Activated T-cell treated with anti-CD3 and anti-CD28 coated beads, Interleukin-2, amount 50 U/mL, for 4 hours (primary cell): ENCODE results near the gene VTI1B. TPM values are rescaled to one million over a fixed set of nuclear protein-coding genes. Genes with fewer than 3 reads are reported as not detected.
"Not testable (repeated sequence)": the region's sequence is repeated elsewhere in the genome, so short reads cannot be mapped to it uniquely, and the experiment has no call there.

ENCODE experiments used
- ATAC-seq, 2 donors: fragments of 200-7000 bp; cut with Tn5 transposase; one replicate each; pipeline ENCODE4 v1.10.0; 2021
- DNase-seq: peaks from one replicate; pipeline ENCODE4 v3.0.0-alpha.2; 2020
- H3K27me3 Mint-ChIP-seq: one replicate; pipeline ENCODE4 v1.8.0; 2021; ENCODE audit warnings: low read depth, mixed read lengths
- H3K36me3 Mint-ChIP-seq: one replicate; pipeline ENCODE4 v1.8.0; 2022; ENCODE audit warnings: mixed read lengths; ENCODE audit not compliant: insufficient read depth
- H3K4me1 Mint-ChIP-seq: one replicate; pipeline ENCODE4 v1.8.0; 2021; ENCODE audit warnings: low read depth, mixed read lengths
- H3K4me3 Mint-ChIP-seq: one replicate; pipeline ENCODE4 v1.8.0; 2021; ENCODE audit warnings: mild to moderate bottlenecking, moderate library complexity, mixed read lengths
- H3K9me3 Mint-ChIP-seq: one replicate; pipeline ENCODE4 v1.8.0; 2021; ENCODE audit warnings: mixed read lengths
- total RNA-seq, 3 donors: library from RNA; stranded (reverse); gene quantifications; one replicate each; pipeline ENCODE4 v1.2.1, GENCODE V29; 2021

The VTI1B gene
- total RNA-seq, 3 donors from 2014 or later, result 79.2 to 86.8 (median 80.1) TPM

DNA sequence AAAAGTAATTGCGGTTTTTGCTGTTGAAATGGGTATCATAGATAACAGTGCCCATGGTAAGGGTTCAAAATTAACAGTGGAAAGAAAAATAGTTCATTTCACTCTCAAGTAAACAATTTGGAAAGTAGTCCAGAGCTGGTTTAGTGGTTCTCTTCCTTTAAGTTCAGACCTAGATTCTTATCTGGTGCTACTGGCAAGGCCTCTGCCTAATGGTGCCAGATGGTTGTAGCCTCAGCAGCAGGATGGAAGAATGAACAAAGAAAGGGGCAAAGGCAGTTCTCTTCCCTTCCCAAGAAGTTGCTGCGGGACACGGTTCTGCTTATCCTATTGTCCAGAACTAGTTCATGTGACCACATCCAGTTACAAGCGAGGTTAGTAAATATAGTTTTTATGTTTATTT lies 44.2 kb downstream of the VTI1B start:
- H3K27me3 Mint-ChIP-seq, result no peaks in the 10 kb centered on the region
- no peaks in the 10 kb centered on the region for H3K4me1 Mint-ChIP-seq
- DNase-seq (no peak), ATAC-seq (no peak)
- peaks cover 5% of the 10 kb centered on the region for H3K36me3 Mint-ChIP-seq
- H3K9me3 Mint-ChIP-seq, result no peaks in the 10 kb centered on the region
- H3K4me3 Mint-ChIP-seq, result no peak overlapping the region

DNA sequence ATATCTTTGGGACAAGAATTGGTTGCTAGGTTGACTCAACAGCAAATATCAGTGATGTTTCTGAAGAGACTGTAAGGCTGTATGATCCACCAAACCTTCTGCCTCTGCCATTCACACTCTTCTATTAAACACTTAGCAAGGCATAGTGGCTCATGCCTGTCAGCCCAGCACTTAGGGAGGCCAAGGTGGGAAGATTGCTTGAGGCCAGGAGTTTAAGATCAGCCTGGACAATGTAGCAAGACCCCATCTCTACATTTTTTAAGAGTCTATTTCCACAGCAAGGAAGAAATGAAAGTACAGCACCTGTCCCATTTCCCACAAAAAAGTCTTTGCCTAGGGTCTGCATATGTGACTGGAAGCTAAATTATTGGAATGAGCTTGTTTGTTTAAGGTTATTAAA lies 46.9 kb downstream of the VTI1B start:
- Mint-ChIP-seq H3K9me3 (no peaks in the 10 kb centered on the region), H3K36me3 (peaks cover 6% of the 10 kb centered on the region), H3K4me1 (peaks cover 7% of the 10 kb centered on the region), H3K4me3 (no peak overlapping the region), H3K27me3 (no peaks in the 10 kb centered on the region)
- DNase-seq (no peak), ATAC-seq (no peak)

DNA sequence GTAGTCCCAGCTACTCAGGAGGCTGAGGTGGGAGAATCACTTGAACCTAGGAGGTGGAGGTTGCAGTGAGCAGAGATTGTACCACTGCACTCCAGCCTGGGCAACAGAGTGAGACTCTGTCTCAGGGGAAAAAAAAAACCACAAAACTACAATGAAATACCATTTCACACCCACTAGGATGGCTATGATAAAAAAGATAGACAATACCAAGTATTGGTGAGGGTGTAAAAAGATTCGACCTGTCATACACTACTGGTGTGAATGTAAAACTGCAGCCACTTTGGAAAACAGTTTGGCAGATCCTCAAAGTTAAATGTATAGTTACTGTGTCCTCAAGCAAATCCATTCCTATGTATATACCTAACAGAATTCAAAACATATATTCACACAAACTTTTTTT lies 48.3 kb downstream of the VTI1B start:
- H3K9me3 Mint-ChIP-seq, ATAC-seq, H3K27me3 Mint-ChIP-seq, DNase-seq, H3K4me3 Mint-ChIP-seq, H3K36me3 Mint-ChIP-seq: not testable (repeated sequence)
- peaks cover 12% of the 10 kb centered on the region for H3K4me1 Mint-ChIP-seq

DNA sequence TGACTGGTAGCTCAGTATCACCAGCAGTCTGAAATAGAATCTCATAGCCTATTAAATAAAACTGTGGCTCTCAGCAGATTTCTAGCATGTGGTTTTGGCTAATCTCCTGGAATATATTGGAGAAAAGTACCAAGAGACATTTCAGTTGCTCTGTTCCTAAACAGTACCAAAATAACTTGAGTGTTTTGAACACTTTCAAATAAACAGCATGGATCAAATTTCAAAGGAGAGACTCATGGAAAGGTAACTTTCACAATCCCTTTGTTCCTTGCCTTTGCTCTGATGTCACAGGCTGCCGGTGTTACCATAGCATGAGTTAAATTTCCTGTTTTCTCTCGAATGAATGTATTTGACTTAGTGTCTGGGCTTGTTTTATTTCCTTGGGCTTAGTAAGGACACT lies 51.3 kb downstream of the VTI1B start:
- ATAC-seq, result no peak
- Mint-ChIP-seq H3K4me1 (peaks cover 27% of the 10 kb centered on the region), H3K27me3 (peaks cover 6% of the 10 kb centered on the region), H3K4me3 (no peak overlapping the region), H3K36me3 (peaks cover 1% of the 10 kb centered on the region), H3K9me3 (no peaks in the 10 kb centered on the region)
- DNase-seq, result no peak

DNA sequence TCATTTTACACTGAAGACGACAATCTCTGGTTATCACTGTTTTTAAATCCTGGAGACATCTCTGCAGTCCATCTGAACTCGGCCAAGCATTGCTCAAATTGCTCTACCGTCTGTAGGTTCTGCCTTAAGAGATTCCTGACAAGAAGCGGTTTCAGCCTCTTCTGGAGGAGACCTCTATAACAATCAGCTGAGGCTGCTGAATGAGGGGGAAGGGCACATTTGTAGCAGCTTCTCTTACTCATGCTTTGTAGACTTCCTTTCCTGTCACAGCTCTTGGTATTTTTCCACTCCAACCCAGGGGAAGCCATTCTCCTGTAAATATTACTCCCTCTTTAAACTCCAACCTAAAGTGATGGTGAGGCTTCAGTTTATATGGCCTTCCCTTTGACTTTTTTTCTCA lies 51.8 kb downstream of the VTI1B start:
- Mint-ChIP-seq H3K36me3 (peaks cover 1% of the 10 kb centered on the region), H3K4me1 (peaks cover 27% of the 10 kb centered on the region), H3K4me3 (no peak overlapping the region), H3K9me3 (no peaks in the 10 kb centered on the region), H3K27me3 (peaks cover 6% of the 10 kb centered on the region)
- no peak for ATAC-seq
- no peak for DNase-seq

DNA sequence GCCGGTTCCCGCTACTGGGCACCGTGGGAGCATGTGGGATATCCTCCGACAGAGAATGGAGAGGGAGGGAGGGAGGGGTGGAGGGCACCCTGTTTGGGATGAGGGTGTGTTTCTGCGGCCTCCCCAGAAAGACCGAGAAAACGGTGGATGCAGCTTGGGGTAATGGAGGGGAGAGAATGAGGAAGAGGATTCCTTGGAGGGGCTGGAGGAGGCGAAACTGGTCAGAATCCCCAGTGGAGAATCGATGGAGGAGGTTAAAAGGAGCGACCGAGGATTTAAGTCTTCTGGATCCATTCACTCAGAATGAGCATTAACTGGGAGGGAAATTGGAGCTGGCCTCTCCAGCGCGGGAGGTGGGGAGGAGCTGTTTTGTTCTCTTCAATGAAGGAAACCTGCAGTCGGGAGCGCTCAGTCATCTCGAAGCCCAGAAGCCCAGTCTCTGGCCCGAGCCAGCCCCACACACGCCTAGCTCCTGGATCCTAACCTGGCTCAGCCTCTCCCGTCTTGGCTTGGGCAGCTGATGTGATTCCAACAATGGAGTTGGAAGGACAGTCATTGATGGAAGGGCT lies 54.1 kb downstream of the VTI1B start:
- H3K4me1 Mint-ChIP-seq, result peaks cover 27% of the 10 kb centered on the region
- H3K36me3 Mint-ChIP-seq, result peaks cover 1% of the 10 kb centered on the region
- ATAC-seq (no peak), DNase-seq (no peak)
- H3K9me3 Mint-ChIP-seq, result no peaks in the 10 kb centered on the region
- H3K27me3 Mint-ChIP-seq, result peaks cover 6% of the 10 kb centered on the region
- H3K4me3 Mint-ChIP-seq, result peak overlapping the region; percentile 85

DNA sequence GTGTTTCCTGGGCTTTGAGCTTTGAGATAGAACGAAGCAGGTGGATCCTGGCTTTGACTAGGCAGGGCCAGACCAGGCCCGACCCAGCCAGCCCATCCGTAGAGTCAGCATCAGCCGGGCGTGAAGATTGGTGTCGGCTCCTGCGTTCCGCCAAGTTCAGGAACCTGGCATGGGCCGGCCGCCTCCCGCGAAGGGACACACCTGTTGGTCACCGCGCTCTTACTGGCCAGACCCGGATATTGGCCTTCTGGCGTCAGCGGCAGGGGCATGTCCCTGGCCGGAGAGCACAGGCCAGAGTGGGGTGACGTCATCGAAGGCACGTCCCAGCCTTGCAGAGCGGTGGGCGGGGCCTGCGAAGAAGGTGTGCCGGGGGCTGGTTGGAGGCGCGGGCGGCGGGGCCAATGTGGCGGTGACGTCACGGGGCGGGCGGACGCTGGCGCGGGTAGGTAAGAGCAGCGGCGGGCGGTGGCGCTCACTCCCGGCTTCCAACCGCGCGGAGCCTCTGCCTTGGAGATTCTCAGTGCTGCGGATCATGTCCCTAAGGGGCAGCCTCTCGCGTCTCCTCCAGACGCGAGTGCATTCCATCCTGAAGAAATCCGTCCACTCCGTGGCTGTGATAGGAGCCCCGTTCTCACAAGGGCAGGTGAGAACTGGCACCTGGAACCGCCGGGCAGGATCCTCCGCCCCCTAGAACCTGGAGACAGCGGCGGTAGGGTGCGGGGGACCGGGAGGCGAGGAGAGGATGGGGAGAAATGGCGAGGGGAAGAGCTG lies 54.8 kb downstream of the VTI1B start, which contains the start of gene ARG2:
TSS of gene ARG2 (plus strand) at position 475 of the 771 bp plus-strand sequence. CDS start at position 533, 58 bp downstream.
- peaks cover 1% of the 10 kb centered on the region for H3K36me3 Mint-ChIP-seq
- DNase-seq (peak; percentile 98), ATAC-seq (peak; percentile 94 to 98)
- H3K4me3 Mint-ChIP-seq, result peak within 1 kb of the TSS; percentile 85
- H3K4me1 Mint-ChIP-seq, result peaks cover 27% of the 10 kb centered on the region
- H3K27me3 Mint-ChIP-seq, result peaks cover 6% of the 10 kb centered on the region
- no peaks in the 10 kb centered on the region for H3K9me3 Mint-ChIP-seq

DNA sequence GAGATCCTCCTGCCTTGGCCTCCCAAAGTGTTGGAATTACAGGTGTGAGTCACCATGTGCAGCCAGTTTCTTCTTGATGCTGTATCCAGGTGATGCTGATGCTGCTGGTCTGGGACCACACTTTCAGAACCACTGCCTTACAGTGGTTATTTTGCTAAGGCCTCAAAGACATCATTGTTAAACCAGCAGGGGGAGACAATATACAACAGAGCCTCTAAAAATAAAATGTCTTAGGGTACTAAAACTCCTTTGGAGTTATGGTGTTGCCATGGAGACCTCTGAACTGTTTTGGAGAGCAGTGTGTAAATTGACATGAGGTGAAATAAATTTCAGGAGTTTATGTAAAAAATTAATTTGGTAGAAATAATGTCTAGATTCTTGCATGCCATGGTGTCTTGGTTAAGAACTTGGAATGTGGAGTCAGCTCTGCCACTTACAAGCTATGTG lies 55.8 kb downstream of the VTI1B start:
- H3K27me3 Mint-ChIP-seq, result peaks cover 6% of the 10 kb centered on the region
- no peak for DNase-seq
- H3K4me3 Mint-ChIP-seq, result peak overlapping the region; percentile 85
- ATAC-seq, result peak; percentile 33 to 36
- no peaks in the 10 kb centered on the region for H3K9me3 Mint-ChIP-seq
- no peaks in the 10 kb centered on the region for H3K36me3 Mint-ChIP-seq
- peaks cover 27% of the 10 kb centered on the region for H3K4me1 Mint-ChIP-seq

DNA sequence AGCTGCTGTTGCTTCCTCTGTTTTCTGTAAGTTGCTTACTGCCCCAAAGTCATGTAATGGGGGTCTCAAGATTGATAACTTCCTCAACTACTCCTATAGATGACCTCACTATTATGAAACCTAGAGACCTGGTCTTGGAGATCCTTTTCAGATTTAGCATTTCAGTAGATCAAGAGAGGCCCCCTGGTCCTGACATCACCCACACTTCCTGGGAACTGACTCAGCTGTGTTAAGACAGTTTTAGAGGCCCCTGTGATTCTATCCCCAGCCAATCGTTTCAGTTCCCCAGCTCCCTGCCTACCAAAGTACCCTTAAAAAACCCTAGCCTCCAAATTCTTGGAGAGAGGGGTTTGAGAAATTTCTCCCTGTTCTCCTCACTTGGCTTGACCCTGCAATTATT lies 63.9 kb downstream of the VTI1B start:
- H3K36me3 Mint-ChIP-seq, result no peaks in the 10 kb centered on the region
- H3K9me3 Mint-ChIP-seq, result no peaks in the 10 kb centered on the region
- DNase-seq (no peak), ATAC-seq (no peak)
- H3K4me1 Mint-ChIP-seq, result no peaks in the 10 kb centered on the region
- peaks cover 4% of the 10 kb centered on the region for H3K27me3 Mint-ChIP-seq
- no peak overlapping the region for H3K4me3 Mint-ChIP-seq

DNA sequence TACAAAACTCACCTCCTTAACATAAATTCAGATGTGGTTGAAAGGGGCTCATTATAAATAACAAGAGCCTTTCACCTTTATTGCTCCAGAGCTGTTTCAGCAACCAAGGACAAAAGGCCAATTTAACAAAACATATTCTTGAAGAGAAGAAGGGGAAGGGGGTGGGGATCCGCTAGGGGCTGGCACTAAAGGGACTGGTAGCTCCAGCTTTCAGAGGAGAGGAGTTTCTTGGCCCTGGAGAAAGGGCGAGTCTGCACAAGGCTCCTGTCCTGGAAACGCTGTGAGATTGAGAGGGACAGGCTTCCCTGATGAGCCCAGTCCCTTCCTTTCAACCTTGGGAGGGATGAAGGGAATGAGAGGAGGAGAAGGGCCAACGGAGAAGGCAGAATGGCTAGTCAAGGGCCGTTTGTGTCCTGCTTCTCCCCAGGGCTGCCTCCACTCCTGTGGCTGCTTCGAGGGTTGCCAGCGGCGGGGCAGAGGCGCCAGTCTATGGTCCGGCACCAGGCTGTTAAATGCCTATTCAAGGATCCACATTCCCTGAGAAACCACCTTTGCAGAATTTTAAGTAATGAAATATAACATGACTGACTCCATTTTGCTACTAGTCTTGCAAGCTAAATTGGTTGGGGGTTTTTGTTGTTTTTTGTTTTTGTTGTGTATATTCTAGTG lies 64.7 kb downstream of the VTI1B start:
- ATAC-seq (no peak), DNase-seq (no peak)
- Mint-ChIP-seq H3K4me1 (no peaks in the 10 kb centered on the region), H3K9me3 (no peaks in the 10 kb centered on the region), H3K4me3 (no peak overlapping the region), H3K27me3 (peaks cover 4% of the 10 kb centered on the region), H3K36me3 (no peaks in the 10 kb centered on the region)

DNA sequence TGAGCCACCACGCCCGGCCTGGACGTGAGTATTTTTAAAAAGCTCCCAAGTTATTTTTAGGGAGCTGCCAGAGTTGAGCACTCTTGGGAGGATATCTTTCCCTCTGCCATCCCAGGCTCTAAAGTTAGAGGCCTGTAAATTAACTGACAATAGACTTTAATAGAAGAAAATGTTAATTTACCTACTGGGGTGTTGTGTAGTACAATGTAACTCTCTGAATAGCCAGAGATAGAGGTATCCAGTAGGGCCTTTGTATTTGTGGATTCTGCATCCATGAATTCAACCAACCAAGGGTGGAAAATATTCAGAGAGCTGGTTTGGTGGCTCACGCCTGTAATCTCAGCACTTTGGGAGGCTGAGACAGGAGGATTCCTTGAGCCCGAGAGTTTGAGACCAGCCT lies 66.8 kb downstream of the VTI1B start:
- DNase-seq, result no peak
- no peak for ATAC-seq
- Mint-ChIP-seq H3K36me3 (no peaks in the 10 kb centered on the region), H3K4me1 (no peaks in the 10 kb centered on the region), H3K27me3 (peaks cover 3% of the 10 kb centered on the region), H3K9me3 (no peaks in the 10 kb centered on the region), H3K4me3 (no peak overlapping the region)

DNA sequence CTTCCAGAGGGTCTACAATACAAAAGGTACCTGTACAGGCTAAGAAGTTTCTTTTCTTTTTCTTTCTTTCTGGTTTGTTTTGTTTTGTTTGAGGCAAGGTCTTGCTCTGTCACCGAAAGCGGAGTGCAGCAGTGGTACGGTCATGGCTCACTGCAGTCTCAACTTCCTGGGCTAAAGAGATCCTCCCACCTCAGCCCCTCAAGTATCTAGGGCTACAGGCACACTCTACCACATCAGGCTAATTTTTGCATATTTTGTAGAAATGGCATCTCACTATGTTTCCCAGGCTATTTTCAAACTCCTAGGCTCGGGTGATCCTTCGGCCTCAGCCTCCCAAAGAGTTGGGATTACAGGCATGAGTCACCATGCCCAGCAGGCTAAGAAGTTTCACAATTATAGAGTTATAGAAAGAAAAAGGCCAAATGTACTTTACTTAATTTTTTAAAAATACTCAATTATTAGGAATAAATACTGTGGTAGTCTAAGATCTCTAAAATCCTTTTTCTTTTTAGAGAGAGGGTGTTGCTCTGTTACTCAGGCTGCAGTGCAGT lies 71.4 kb downstream of the VTI1B start:
- DNase-seq (no peak), ATAC-seq (no peak)
- no peaks in the 10 kb centered on the region for H3K27me3 Mint-ChIP-seq
- H3K36me3 Mint-ChIP-seq, result no peaks in the 10 kb centered on the region
- no peaks in the 10 kb centered on the region for H3K9me3 Mint-ChIP-seq
- no peak overlapping the region for H3K4me3 Mint-ChIP-seq
- peaks cover 26% of the 10 kb centered on the region for H3K4me1 Mint-ChIP-seq

DNA sequence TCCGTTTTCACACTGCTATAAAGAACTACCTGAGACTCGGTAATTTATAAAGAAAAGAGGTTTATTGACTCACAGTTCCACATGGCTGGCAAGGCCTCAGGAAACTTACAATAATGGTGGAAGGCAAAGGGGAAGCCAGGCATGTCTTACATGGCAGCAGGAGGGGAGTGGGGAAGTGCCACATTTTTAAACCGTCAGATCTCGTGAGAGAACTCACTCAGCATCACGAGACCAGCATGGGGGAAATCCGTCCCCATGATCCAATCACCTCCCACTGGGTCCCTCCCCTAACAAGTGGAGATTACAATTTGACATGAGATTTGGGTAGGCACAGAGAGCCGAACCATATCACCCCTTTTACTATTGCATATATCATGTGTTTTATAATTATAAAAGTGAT lies 72.4 kb downstream of the VTI1B start:
- DNase-seq, result no peak
- H3K4me1 Mint-ChIP-seq, result peaks cover 34% of the 10 kb centered on the region
- ATAC-seq, result no peak
- no peaks in the 10 kb centered on the region for H3K9me3 Mint-ChIP-seq
- H3K4me3 Mint-ChIP-seq, result peak overlapping the region; percentile 37
- H3K36me3 Mint-ChIP-seq, result no peaks in the 10 kb centered on the region
- H3K27me3 Mint-ChIP-seq, result no peaks in the 10 kb centered on the region

DNA sequence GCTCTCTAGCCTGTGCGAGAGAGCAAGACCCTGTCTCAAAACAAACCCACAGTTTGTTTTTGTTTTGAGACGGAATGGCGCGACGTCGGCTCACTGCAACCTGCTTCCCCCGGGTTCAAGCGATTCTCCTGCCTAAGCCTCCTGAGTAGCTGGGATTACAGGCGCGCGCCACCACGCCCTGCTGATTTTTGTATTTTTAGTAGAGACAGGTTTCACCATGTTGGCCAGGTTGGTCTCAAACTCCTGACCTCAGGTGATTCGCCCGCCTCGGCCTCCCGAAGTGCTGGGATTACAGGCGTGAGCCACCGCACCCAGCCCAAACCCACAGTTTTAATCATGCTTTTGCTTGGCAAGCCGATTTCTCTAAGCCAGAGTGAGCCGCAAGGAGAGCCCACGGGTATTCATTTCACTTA lies 73.9 kb downstream of the VTI1B start:
- H3K27me3 Mint-ChIP-seq, ATAC-seq, H3K9me3 Mint-ChIP-seq, H3K36me3 Mint-ChIP-seq, DNase-seq: not testable (repeated sequence)
- peaks cover 40% of the 10 kb centered on the region for H3K4me1 Mint-ChIP-seq
- H3K4me3 Mint-ChIP-seq, result peak overlapping the region; percentile 96
